Raji (cell line): ENCODE measurements around the gene PTEN.

Source experiments
- POLR2A ChIP-seq: IDR thresholded peaks from 2 replicates; pipeline ENCODE4 v1.6.1; 2011; ENCODE audit warnings: low read depth, low read length, control low read depth; ENCODE audit not compliant: insufficient read depth

The PTEN gene

DNA sequence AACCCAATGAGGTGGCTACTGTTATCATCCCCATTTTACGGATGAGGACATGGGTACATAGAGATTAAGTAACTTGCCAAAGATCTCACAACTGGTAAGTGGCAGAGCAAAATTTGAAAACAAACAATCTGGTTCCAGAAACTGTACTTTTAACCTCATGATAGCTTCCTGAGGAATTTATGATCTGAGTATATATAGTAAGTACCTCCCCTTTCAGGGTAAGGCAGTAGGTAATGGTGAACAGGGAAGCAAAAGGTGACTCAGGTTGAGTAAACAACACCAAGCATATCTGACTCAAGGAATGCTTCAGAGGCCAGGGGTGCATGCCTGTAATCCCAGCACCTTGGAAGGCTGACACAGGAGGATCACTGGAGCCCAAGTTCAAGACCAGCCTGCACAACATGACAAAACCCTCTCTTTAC, 21.2 kb upstream of the PTEN start:
- TF ChIP-seq POLR2A: no peak

GRCh38 chr10:87842776-87843497, 20.5 kb upstream of the PTEN start:
- TF ChIP-seq POLR2A: no peak

DNA sequence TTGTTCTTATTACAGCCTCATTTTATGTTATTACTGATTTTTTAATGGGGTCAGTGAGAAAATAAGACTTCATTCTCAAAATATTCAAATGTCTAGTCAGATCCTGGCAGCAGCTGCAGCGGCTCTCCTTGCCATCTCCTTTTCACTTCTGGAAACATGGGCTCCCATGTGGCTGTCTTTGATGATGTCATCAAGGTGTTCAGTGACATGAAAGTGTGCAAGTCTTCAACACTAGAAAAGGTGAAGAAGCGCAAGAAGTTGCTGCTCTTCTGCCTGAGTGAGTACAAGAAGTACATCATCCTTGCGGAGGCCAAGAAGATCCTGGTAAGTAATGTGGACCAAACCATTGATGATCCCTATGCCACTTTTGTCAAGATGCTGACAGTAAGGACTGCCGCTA, 19.7 kb upstream of the PTEN start:
- TF ChIP-seq POLR2A: no peak

DNA sequence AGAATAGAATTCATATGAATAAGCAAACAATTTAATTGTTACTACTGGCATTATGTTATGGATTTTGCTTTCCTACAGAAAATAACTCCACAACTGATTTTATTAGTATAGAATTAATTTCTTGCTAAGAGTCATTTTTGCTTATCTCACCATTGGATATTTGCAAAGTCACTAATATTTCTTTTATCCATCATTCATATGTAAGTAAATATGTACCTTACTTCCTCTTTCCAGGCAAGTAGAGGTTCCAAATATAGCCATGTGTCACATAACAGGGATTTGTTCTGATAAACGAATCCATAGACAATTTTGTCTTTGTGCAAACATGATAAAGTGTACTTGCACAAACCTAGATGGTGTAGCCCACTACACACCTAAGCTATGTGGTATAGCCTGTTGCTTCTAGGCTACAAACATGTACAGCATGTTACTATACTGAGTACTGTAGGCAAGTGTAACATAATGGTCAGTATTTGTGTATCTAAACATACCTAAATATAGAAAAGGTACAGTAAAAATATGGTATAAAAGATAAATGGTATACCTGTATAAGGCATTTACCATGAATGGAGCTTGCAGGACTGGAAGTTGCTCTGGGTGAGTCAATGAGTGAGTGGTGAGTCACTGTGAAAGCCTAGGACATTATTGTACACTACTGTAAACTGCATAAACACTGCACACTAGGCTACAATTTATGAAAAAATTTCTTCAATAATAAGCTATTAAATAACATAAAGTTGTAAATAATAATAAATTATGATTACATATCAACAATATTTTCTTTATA, 18.4 kb upstream of the PTEN start:
- TF ChIP-seq POLR2A: no peak

DNA sequence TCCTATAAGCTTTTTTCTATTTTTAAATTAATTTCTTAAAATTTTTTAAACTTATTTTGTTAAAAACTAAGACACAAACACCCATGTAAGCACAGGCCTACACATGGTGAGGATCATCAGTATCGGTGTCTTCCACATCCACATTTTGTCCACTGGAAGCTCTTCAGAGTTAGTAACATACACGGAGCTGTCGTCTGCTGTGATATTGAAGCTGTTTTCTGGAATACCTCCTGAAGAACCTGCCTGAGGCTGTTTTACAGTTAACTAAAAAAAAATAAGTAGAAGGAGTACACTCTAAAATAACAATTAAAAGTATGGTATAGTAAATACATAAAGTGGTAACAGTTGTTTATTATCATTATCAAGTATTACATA, 17.8 kb upstream of the PTEN start:
- no peak for TF ChIP-seq POLR2A

GRCh38 chr10:87846023-87846422, 17.4 kb upstream of the PTEN start:
- TF ChIP-seq POLR2A: no peak

DNA sequence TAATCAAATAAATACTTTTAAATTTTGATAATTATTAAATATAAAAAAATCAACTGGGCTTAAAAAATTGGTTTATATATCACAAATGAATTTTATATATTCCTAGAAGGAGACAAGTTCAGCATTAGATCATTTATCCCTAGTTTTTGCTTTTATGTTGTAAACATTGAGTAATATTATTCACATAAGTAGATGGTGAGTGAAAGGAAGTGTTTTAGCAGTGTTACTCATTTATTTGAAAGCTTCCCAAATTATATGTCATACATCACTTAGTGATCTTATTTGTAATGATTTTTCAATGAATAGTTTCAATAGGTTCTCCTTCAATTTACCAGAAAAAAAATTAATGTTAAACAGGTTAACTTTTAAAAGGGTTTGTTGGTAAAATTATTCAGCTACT, 15.9 kb upstream of the PTEN start:
- TF ChIP-seq POLR2A: no peak

- no peak for TF ChIP-seq POLR2A
These were observed 14.4 kb upstream of the PTEN start for GRCh38 chr10:87849001-87849400.

GRCh38 chr10:87850742-87851205, 12.7 kb upstream of the PTEN start:
- TF ChIP-seq POLR2A: no peak

DNA sequence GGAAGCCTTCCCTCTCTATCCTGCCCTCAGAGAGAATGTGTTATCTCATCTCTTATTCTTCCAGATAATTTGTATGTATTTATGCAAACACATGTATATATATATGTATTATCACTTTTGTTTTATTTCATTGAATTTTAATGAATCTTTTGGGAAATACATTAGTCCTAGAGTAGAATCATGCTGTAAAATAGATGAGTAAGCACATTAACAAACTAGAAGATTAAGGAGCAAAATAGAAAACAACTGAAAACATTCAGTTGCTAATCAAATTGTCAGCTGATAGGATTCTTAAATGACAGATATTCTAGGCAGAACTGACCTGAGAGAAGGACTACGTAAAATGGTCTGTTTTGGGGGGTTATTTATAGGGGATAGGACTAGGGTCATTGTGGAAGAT, 11.3 kb upstream of the PTEN start:
- TF ChIP-seq POLR2A: no peak

DNA sequence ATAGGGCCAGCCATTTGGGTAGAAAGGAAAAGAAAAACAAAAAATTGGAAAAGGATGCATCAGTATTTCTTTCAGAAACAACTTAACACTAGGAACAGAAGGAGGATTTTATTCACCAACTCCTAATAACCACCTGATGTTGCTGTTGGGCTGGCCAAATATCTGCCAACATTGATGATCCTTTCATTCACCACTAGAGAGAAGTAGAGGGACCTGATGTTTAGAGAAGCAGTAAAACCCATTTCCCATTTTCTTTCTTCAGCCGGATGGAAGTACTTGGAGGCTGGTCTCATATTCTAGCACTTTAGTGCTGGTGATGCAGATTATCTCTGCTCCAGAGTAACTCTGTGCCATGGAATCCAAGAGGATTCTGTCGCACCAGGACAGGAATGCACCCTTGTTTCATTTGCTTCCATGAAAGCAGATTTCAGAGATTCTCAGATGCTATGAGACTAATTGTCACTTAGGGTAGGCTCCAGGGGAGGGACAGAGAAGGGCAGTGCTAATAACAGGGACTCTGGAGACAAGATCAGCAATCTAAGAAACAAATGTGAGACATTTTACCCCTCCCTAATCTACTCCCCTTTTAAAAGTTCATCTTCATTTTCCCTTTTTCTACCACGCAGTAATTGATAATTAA, 3.1 kb upstream of the PTEN start:
- peak; percentile 29; the same call in 1 of the 2 replicates for TF ChIP-seq POLR2A

- no peak for TF ChIP-seq POLR2A
These were observed 2.5 kb upstream of the PTEN start for GRCh38 chr10:87860816-87861403.

GRCh38 chr10:87861566-87861952, 1.9 kb upstream of the PTEN start:
- no peak for TF ChIP-seq POLR2A

GRCh38 chr10:87861953-87862678, 1.3 kb upstream of the PTEN start:
- TF ChIP-seq POLR2A: peak; percentile 88

- TF ChIP-seq POLR2A: 0 out of 2 replicates have a peak, but pooled peaks have one; percentile 53
These were observed 759 bp upstream of the PTEN start for GRCh38 chr10:87862679-87863052.
